KOPT-K1 (cell line): ENCODE measurements around the gene FURIN.
"Not testable (repeated sequence)": the region's sequence is repeated elsewhere in the genome, so short reads cannot be mapped to it uniquely, and the experiment has no call there.

Experiments
- H3K27ac ChIP-seq: fragments of 200-600 bp; sonication (generic); 2 replicates; pipeline ENCODE4 v1.5.1; 2016; ENCODE audit warnings: antibody characterized with exemption, mild to moderate bottlenecking, low read depth, low read length; ENCODE audit not compliant: poor library complexity, severe bottlenecking
- H3K36me3 ChIP-seq: fragments of 200-600 bp; sonication (generic); 2 replicates; pipeline ENCODE4 v1.5.1; 2017; ENCODE audit warnings: antibody characterized with exemption, mild to moderate bottlenecking, low read length, moderate library complexity; ENCODE audit not compliant: insufficient read depth
- H3K9me3 ChIP-seq: fragments of 200-600 bp; sonication (generic); 2 replicates; pipeline ENCODE4 v1.5.1; 2017; ENCODE audit warnings: antibody characterized with exemption, low read length, mild to moderate bottlenecking; ENCODE audit not compliant: insufficient read depth, poor library complexity, severe bottlenecking

Gene FURIN

DNA sequence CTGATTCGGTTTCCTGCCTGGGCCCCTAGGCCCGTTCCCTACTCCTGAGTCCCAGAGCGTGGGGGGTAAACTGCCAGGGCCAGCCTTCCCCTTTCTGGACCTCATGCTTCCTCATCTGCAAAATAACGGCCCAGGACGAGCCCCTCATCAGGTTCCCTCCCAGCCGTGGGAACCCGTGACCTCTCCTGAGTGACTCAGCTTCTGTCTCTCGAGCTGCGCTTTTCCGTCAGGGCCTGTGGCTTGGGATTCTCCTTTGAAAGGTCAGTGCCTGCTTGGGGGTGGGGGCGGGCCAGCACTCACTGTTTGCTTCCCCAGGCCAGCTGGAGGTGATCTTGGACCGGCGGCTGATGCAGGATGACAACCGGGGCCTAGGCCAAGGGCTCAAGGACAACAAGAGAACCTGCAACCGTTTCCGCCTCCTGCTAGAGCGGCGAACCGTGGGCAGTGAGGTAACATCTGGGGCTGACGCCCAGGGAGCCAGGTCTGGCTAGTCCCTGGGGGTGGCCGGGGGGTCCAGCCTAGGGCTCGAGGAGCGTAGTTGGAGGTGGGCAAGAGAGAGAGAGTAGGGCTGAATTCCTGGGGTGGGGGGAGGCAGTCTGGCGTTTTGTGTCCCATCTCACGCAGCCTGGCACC lies 47.5 kb downstream of the FURIN start:
- peaks cover 100% of the 10 kb centered on the region for H3K36me3 ChIP-seq
- H3K27ac ChIP-seq = no peak overlapping the region

DNA sequence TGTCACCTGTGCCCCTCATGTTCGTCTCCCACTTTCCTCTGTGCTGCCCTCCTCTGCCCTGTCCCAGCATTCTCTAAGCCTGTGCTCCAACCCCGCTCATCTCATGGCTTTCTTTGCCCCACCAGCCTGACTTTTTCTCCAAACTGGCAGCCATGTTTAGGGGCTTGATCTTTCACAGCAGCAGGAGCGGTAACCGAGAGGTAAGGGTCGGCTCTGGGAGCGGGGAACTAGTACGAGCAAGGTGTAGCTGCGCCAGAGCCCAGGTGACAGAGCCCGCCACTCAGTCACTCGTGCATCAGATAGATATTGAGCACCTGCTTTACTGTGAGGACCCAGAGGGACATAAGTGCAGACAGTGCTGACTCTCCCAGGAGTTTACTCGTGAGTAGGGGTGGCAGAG lies 48.1 kb downstream of the FURIN start:
- H3K36me3 ChIP-seq = peaks cover 100% of the 10 kb centered on the region
- H3K27ac ChIP-seq = no peak overlapping the region
- no peaks in the 10 kb centered on the region for H3K9me3 ChIP-seq

More for the DNA sequence above, 47.5 kb downstream of the FURIN start:
- H3K9me3 ChIP-seq = no peaks in the 10 kb centered on the region

DNA sequence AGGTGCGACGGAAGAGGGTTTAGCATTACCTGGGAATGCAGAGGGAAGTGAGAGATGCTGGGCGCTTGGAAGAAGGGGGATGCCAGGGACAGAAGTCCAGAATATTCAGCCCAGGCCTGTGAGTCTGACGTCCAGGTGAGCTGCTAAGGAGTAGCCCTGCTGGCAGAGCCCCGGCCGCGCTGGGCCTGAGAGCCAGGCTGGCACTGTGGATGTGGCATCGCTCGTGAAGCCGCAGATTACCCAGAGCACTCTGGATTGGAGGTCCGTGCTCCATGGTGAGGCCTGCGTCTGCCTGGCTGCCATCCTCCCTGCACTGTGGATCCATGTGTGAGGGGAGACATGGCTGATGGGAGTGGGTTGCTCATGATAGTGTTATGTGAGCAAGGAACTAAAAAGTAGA lies 49.2 kb downstream of the FURIN start:
- peaks cover 94% of the 10 kb centered on the region for H3K36me3 ChIP-seq
- no peaks in the 10 kb centered on the region for H3K9me3 ChIP-seq
- H3K27ac ChIP-seq = no peak overlapping the region

DNA sequence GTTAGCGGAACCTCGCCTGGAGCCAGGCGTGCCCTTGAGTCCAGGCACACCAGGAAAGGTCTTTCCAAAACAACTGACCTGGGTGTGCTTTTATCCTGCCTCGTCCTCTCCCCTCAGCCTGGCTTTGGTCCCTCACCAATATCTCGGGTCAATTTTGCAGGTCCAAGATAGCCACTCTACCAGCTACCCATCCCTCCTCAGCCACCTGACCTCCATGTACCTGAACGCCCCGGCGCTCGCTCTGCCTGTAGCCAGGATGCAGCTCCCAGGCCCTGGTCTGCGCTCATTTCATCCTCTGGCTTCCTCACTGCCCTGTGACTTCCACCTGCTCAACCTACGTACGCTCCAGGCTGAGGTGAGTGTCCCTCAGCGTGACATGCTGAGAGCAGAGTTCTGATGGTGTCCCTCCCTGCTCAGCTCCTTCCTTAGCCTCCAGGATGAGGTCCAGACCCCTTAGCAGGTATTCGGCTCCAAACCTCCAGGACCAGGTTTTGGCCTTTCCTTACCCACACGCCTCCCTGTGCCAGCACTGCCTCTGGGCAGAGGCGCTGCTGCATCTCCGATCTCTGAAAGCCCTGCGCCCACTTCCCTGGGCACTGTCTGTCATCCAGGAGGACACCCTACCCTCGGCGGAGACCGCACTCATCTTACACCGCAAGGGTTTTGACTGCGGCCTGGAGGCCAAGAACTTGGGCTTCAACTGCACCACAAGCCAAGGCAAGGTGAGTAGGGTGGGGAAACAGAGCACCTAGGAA lies 49.8 kb downstream of the FURIN start:
- H3K9me3 ChIP-seq = no peaks in the 10 kb centered on the region
- no peak overlapping the region for H3K27ac ChIP-seq
- peaks cover 88% of the 10 kb centered on the region for H3K36me3 ChIP-seq

DNA sequence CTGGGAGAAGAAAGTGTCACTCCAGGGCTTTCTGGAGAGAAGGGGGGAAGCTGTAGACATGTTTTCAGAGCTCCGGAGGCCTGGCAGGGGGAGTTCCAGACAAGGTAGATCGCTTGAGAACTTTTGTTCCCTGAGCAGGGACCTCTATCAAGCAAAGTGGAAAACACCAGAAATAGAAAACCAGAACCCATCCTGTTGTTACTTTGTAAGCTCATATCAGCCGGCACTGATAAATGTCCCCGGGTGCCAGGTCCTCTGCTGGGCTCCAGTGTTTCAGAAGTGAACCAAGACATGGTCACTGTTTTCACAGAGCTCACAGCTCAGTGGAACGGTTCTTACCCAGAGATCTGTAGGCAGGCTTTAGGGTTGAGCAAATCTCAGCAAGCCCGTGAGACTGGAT lies 50.4 kb downstream of the FURIN start:
- Histone ChIP-seq H3K27ac (no peak overlapping the region), H3K36me3 (peaks cover 81% of the 10 kb centered on the region), H3K9me3 (no peaks in the 10 kb centered on the region)

DNA sequence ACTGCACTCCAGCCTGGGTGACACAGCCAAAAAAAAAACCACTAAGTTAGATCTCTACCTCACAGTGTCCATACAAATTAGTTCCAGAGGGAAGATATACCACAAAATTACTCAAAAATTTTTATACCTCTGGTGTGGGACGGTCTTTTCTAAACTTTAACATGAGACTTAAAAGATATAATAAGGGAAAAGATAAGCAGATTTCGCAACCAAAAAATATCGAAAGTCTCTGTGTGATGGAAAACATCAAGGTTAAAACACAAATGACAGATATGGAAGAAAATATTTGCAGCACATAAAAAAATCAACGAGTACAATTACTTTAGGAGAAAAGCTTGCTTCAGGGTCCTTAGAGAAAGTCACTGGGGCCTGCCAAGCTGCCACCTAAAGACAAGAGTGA lies 53.5 kb downstream of the FURIN start:
- no peaks in the 10 kb centered on the region for H3K9me3 ChIP-seq
- H3K27ac ChIP-seq = no peak overlapping the region
- H3K36me3 ChIP-seq = peaks cover 51% of the 10 kb centered on the region

DNA sequence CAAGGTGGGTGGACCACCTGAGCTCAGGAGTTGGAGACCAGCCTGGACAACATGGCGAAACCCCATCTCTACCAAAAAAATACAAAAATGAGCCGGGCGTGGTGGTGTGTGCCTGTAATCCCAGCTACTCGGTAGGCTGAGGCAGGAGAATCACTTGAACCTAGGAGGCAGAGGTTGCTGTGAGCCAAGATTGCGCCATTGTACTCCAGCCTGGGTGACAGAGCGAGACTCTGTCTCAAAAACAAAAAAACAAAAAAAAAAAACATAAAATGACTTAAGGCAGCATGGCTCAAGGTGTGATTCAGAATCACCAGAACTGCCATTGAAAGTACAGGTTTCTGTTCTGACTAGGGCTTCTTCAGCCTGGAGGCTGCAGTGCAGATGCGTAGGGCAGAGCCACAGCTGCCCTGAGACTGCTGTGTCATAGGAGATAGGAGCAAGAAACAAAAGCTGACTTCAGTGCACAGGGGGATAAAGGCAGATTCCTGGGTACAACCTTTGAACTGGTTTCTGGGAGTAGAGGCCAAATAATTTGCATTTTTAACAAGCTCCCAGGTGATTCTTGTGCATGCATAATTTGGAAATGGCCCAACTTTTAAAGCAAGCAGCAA lies 54.4 kb downstream of the FURIN start:
- not testable (repeated sequence) for H3K9me3 ChIP-seq, H3K27ac ChIP-seq
- H3K36me3 ChIP-seq = peaks cover 42% of the 10 kb centered on the region

DNA sequence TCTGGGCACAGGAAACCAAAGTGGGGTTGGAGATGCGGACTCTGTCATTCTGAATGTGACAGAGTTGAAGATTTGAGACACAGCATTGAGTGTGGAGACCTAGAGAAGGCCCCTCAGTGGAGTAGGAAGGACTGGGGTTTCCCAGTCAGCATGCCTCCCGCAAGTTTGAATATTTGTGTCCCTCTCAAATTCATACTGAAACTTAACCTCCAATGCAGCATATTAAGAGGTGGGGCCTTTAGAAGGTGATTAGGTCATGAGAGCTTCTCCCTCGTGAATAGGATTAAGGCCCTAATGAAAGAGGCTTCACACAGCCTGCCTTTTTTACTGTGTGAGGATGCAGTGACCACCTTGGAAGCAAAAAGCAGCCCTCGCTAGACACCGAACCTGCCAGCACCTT lies 56.0 kb downstream of the FURIN start:
- Histone ChIP-seq H3K36me3 (peaks cover 26% of the 10 kb centered on the region), H3K9me3 (no peaks in the 10 kb centered on the region), H3K27ac (no peak overlapping the region)

DNA sequence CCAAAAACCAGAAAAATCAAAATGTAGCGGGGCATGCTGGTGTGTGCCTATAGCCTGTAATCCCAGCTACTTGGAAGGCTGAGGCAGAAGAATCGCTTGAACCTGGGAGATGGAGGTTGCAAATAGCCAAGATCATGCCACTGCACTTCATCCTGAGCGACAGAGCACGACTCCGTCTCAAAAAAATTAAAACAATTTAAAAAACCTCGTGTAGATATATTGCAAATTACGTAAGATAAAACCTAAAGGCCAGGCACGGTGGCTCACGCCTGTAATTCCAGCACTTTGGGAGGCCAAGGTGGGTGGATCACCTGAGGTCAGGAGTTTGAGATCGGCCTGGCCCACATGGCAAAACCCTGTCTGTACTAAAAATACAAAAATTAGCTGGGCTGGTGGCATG lies 58.4 kb downstream of the FURIN start:
- H3K9me3 ChIP-seq, H3K36me3 ChIP-seq, H3K27ac ChIP-seq: not testable (repeated sequence)

DNA sequence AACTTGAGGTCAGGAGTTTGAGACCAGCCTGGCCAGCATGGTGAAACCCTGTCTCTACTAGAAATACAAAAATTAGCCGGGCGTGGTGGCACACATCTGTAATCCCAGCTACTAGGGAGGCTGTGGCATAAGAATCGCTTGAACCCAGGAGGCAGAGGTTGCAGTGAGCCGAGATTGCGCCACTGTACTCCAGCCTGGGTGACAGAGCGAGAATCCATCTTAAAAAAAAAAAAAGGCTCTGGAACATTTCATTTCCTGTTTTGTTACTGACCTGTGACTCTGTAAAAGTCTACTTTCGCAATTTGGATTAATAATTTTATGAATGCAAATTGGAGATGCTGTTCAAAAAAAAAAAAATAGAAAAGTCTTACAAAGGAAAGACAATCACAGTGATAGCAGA lies 59.7 kb downstream of the FURIN start:
- H3K27ac ChIP-seq, H3K36me3 ChIP-seq: not testable (repeated sequence)

DNA sequence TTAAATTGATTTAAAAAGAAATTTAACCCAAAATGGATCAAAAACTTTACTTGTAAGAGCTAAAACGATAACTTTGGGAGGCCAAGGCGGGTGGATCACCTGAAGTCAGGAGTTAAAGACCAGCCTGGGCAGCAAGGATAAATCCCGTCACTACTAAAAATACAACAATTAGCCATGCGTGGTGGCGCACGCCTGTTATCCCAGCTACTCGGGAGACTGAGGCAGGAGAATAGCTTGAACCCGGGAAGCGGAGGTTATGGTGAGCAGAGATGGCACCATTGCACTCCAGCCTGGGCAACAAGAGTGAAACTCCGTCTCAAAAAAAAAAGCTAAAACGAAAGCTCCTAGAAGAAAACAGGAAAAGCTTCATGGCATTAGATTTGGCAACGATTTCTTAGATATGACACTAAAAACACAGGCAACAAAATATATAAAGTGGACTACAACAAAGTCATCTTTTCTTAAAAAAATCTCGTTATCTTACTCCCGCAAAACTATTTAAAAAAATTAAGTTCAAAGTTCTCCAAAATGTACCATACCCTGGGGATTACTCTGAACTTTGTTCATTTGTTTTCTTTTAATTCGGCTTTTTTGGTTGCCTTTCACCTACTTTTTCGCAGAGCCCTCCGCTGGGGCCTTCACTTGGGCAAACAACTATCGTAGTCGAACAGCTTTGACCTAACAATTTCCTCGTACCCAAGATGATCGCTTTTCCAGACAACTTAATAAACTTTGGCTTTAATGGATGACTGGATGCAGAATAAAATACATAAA lies 61.0 kb downstream of the FURIN start:
- Histone ChIP-seq H3K27ac (peak overlapping the region; percentile 85), H3K36me3 (no peaks in the 10 kb centered on the region), H3K9me3 (no peaks in the 10 kb centered on the region)

More for the DNA sequence above, 59.7 kb downstream of the FURIN start:
- H3K9me3 ChIP-seq = not testable (repeated sequence)

DNA sequence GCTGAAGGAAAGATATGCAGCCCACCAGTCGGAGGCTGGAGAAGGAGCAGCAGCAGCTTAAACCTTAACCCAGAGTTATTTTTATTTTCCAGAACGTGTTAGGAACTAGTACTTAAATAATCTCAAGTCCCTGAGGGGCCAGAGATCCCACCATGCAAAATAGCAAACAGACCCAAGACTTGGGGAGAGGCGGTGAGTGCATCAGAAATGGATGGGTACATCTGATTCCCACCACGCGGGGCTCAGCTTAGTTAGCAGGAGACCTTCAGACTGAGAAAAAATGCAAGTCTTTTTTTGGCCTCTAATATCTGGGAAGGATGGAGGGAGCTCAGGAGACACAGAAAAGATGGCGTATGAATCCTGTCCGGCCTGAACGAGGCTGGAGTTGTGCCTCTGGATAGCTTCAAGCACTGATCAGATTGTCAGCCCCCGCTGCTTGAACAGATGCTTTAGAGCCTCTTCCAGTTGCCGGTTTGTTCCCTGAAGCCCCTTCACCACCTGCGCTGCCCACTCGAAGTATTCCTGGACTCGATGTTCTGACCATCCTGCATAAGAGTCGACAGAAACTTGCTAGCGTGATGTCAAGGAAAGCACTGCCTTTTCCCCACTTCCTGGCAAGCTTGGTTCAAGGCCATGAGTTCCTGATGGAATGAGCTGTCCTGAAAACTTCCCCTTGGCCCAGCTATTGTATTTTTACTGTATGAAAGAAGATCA lies 62.6 kb downstream of the FURIN start:
- peak overlapping the region; percentile 85 for H3K27ac ChIP-seq
- H3K9me3 ChIP-seq = no peaks in the 10 kb centered on the region
- no peaks in the 10 kb centered on the region for H3K36me3 ChIP-seq

DNA sequence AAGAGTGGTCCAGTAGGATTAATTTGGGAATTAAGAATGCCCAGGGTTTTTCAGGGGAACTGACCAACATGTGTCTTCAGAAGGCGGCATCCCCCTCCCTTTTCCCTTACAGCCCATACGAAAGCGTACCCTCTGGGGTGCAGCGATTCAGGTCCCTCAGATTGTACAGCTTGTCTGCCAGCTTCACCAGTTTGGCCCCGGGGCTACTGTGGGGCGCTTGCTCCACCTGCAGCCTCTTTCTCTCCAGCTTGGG lies 63.1 kb downstream of the FURIN start:
- H3K27ac ChIP-seq = peak overlapping the region; percentile 85
- H3K9me3 ChIP-seq = no peaks in the 10 kb centered on the region
- H3K36me3 ChIP-seq = 0 out of 2 replicates have a peak, but pooled peaks cover 3% of the 10 kb centered on the region

DNA sequence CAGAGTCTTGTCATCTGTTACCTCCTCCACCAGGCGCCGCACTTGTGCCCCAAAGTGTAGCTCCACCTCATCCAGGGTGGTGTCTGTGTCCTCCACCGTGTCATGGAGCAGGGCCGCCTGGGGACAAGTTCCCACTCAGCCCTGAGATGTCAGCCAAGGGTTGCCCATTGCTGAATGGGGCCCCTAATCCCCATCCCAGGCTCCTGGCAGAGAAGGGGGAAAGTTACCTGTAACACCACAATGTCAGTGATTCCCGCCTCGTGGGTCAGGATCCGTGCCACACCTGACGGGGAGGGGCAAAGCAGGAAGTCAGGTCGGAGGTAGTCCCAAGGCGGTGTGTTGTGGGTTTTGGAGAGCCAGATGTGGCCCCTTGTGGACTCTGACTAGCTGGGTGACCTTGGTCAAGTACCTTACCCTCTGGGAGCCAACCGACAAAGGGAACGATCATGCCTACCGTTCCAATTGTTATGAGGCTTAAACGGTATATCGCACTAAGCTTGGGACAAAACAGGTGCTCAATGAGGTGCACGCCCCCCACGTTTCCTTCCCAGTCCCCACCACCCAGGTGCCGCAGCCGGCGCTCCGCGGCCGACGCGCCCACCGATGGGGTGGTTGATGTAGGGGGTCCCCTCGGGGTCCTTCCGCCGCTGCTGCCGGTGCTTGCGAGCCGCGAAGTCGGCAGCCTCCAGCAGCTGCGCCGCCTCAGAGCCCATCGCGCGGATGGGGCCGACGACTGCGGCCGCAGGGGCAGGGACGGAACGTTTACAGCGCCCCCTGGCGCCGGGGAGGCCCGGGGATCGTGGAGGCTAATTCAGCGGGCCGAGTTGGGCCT lies 63.7 kb downstream of the FURIN start, which contains the start of gene HDDC3:
Gene HDDC3 (minus strand): TSS at position 722 of the 832 bp plus-strand sequence. CDS start 9 bp downstream, at position 713.
- peak within 1 kb of the TSS; percentile 85 for H3K27ac ChIP-seq

More for the DNA sequence above, 63.7 kb downstream of the FURIN start, which contains the start of gene HDDC3:
- no peaks in the 10 kb centered on the region for H3K9me3 ChIP-seq
- peaks cover 9% of the 10 kb centered on the region; the same call in 1 of the 2 replicates for H3K36me3 ChIP-seq
